DMS 273 (cell line): ENCODE results near the gene HOXD9.

ENCODE experiments used
- DNase-seq: peaks from one replicate; lab custom pipeline; 2025; ENCODE audit not compliant: unreplicated experiment; lab: John Stamatoyannopoulos, UW

The HOXD9 gene

GRCh38 chr2:176110415-176111308 lies 11.9 kb upstream of the HOXD9 start:
- DNase-seq, result no peak

GRCh38 chr2:176111309-176111663 lies 11.2 kb upstream of the HOXD9 start:
- DNase-seq, result peak; percentile 85

- DNase-seq, result no peak
These were observed 10.6 kb upstream of the HOXD9 start for GRCh38 chr2:176111846-176112374.

GRCh38 chr2:176112375-176113302 lies 9.9 kb upstream of the HOXD9 start:
- no peak for DNase-seq

GRCh38 chr2:176114120-176114929 lies 8.2 kb upstream of the HOXD9 start:
- DNase-seq, result no peak

- DNase-seq, result no peak
These were observed 7.4 kb upstream of the HOXD9 start for GRCh38 chr2:176114930-176115625.

GRCh38 chr2:176115883-176116813 lies 6.4 kb upstream of the HOXD9 start, which contains the start of gene HOXD10:
HOXD10 (plus strand) TSS chr2:176116778; CDS start chr2:176116834, 56 bp downstream.
- DNase-seq, result no peak

GRCh38 chr2:176117162-176117822 lies 5.2 kb upstream of the HOXD9 start:
- no peak for DNase-seq

- no peak for DNase-seq
These were observed 4.6 kb upstream of the HOXD9 start for GRCh38 chr2:176117823-176118371.

- no peak for DNase-seq
These were observed 3.7 kb upstream of the HOXD9 start for GRCh38 chr2:176118601-176119339.

GRCh38 chr2:176120364-176121189 lies 1.9 kb upstream of the HOXD9 start:
- DNase-seq, result no peak

- no peak for DNase-seq
These were observed 1.1 kb upstream of the HOXD9 start for GRCh38 chr2:176121190-176122051.

GRCh38 chr2:176122052-176122682 lies 352 bp upstream of the HOXD9 start:
- no peak for DNase-seq

GRCh38 chr2:176123411-176124109 lies 1.0 kb downstream of the HOXD9 start:
- DNase-seq, result no peak
